ENCODE results near the gene KIF2A. TPM values are rescaled to one million over a fixed set of nuclear protein-coding genes. Genes with fewer than 3 reads are reported as not detected.

KIF2A gene
- total RNA-seq, 1 donor from 2014 or later = 58.5 TPM

- peaks cover 34% of the 10 kb centered on the region for H3K4me1 Mint-ChIP-seq (ENCODE audit: unreplicated experiment)
- TF ChIP-seq, protein P1, sequence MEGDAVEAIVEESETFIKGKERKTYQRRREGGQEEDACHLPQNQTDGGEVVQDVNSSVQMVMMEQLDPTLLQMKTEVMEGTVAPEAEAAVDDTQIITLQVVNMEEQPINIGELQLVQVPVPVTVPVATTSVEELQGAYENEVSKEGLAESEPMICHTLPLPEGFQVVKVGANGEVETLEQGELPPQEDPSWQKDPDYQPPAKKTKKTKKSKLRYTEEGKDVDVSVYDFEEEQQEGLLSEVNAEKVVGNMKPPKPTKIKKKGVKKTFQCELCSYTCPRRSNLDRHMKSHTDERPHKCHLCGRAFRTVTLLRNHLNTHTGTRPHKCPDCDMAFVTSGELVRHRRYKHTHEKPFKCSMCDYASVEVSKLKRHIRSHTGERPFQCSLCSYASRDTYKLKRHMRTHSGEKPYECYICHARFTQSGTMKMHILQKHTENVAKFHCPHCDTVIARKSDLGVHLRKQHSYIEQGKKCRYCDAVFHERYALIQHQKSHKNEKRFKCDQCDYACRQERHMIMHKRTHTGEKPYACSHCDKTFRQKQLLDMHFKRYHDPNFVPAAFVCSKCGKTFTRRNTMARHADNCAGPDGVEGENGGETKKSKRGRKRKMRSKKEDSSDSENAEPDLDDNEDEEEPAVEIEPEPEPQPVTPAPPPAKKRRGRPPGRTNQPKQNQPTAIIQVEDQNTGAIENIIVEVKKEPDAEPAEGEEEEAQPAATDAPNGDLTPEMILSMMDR (conservative IDR thresholded peaks at IDR 0.05) = no peak
- peaks cover 3% of the 10 kb centered on the region for H3K36me3 Mint-ChIP-seq
- no peak overlapping the region for H3K4me3 Mint-ChIP-seq
- H3K27ac Mint-ChIP-seq = no peak overlapping the region
- H3K9me3 Mint-ChIP-seq = no peaks in the 10 kb centered on the region
- DNase-seq (ENCODE audit: extremely low spot score, unreplicated experiment) = no peak
- no peaks in the 10 kb centered on the region for H3K27me3 Mint-ChIP-seq
Observed at GRCh38 chr5:62316176-62316502, 10.1 kb downstream of the KIF2A start.

DNA sequence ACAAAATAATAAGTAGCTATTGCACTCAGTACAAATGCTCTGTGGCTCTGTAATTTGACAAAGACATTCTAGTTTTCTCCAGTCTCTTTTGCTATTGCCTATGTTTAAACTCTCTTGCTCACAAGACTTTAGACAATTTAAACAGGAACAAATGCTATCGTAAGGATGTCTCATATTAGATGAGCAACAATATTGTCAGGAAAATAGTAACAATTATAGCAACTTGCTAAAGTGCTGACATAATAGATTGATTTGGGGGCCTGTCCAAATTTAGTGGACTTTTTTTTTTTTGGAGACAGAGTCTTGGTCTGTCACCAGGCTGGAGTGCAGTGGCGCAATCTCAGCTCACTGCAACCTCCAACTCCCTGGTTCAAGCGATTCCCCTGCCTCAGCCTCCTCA is 11.8 kb downstream of the KIF2A start:
- no peak overlapping the region for H3K4me3 Mint-ChIP-seq
- no peak overlapping the region for H3K27ac Mint-ChIP-seq
- peaks cover 23% of the 10 kb centered on the region for H3K4me1 Mint-ChIP-seq (ENCODE audit: unreplicated experiment)
- H3K27me3 Mint-ChIP-seq = no peaks in the 10 kb centered on the region
- peaks cover 3% of the 10 kb centered on the region for H3K36me3 Mint-ChIP-seq
- TF ChIP-seq, protein P1 (conservative IDR thresholded peaks at IDR 0.05) = no peak
- no peak for DNase-seq (ENCODE audit: extremely low spot score, unreplicated experiment)
- H3K9me3 Mint-ChIP-seq = no peaks in the 10 kb centered on the region

DNA sequence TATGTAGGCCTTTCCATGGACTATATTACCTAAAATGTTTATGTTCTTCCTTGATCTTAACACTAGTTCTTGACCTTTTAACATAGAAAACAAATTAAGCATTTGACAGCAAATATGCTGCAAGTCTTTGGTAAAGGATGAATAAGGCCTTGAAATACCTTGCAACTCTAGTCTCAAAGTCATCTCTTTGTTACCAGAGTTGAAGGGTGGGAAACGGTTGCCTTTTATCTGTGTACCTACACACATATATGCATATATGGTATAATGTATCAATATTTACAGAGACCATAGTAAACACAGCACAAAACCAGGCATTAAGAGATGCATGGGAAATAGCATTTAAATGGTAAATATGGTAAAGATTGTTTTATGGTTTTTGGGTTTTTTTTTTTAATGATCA is 16.5 kb downstream of the KIF2A start:
- Mint-ChIP-seq H3K36me3 (peaks cover 9% of the 10 kb centered on the region), H3K27me3 (no peaks in the 10 kb centered on the region), H3K9me3 (no peaks in the 10 kb centered on the region), H3K27ac (no peak overlapping the region), H3K4me3 (no peak overlapping the region), H3K4me1 (ENCODE audit: unreplicated experiment) (peaks cover 29% of the 10 kb centered on the region)
- DNase-seq (ENCODE audit: extremely low spot score, unreplicated experiment) = no peak
- TF ChIP-seq, protein P1 (conservative IDR thresholded peaks at IDR 0.05) = no peak

DNA sequence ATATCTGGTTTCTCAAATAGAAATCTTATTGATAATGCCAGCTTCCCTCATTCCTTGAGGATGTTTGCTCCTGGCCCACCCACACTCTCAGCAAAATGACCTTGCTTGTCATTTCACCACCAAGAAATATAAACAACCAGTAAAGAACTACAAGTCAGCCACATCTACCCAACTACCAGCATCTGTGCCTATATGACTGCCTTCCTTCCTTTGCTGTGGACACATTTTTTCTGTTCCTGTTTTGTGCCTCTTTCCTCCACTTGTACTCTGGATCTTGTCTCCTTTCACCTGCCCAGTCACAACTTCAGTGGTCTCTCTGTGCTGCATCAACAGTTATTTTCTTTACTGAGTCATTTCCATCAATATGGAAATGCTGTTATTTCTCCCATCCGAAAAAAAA is 20.3 kb downstream of the KIF2A start:
- Mint-ChIP-seq H3K27ac (no peak overlapping the region), H3K36me3 (peaks cover 9% of the 10 kb centered on the region), H3K27me3 (no peaks in the 10 kb centered on the region)

GRCh38 chr5:62326702-62327101 is 20.7 kb downstream of the KIF2A start:
- no peaks in the 10 kb centered on the region for H3K9me3 Mint-ChIP-seq
- no peaks in the 10 kb centered on the region for H3K27me3 Mint-ChIP-seq
- H3K4me3 Mint-ChIP-seq = no peak overlapping the region
- H3K4me1 Mint-ChIP-seq (ENCODE audit: unreplicated experiment) = peaks cover 29% of the 10 kb centered on the region
- TF ChIP-seq, protein P1 (conservative IDR thresholded peaks at IDR 0.05) = no peak
- no peak for DNase-seq (ENCODE audit: extremely low spot score, unreplicated experiment)
- H3K36me3 Mint-ChIP-seq = peaks cover 9% of the 10 kb centered on the region
- H3K27ac Mint-ChIP-seq = no peak overlapping the region

More for the DNA sequence above, 20.3 kb downstream of the KIF2A start:
- no peak for DNase-seq (ENCODE audit: extremely low spot score, unreplicated experiment)
- TF ChIP-seq, protein P1 (conservative IDR thresholded peaks at IDR 0.05) = no peak
- no peak overlapping the region for H3K4me3 Mint-ChIP-seq
- H3K4me1 Mint-ChIP-seq (ENCODE audit: unreplicated experiment) = peaks cover 29% of the 10 kb centered on the region
- no peaks in the 10 kb centered on the region for H3K9me3 Mint-ChIP-seq

All from type B pancreatic cell (in vitro differentiated cells).